Tibial nerve (tissue), 4 donors: ENCODE results near the gene QSER1.

Source experiments
- EP300 ChIP-seq, 2 donors: sonication (generic); formaldehyde crosslinking; IDR thresholded peaks; one replicate each; pipeline ENCODE4 v1.6.1; 2017; ENCODE audit warnings: antibody characterized with exemption in 2 of 2, mild to moderate bottlenecking in 1 of 2
- POLR2A ChIP-seq, 2 donors: fragments of 450-650 bp; IDR thresholded peaks; one replicate each; pipeline ENCODE4 v1.6.1; 2017; ENCODE audit warnings: antibody characterized with exemption in 2 of 2, mild to moderate bottlenecking in 2 of 2, moderate library complexity in 2 of 2
- TF ChIP-seq, protein P1 (sequence below), 5 experiments: fragments of 200-600 bp in 3 of 5; fragments of 450-650 bp in 2 of 5; sonication (generic) in 3 of 5; IDR thresholded peaks; one replicate each; pipeline ENCODE4 v1.5.1; 2016 to 2019; ENCODE audit warnings: antibody characterized with exemption in 5 of 5, mild to moderate bottlenecking in 3 of 5, moderate library complexity in 2 of 5

- TF ChIP-seq, protein P1, sequence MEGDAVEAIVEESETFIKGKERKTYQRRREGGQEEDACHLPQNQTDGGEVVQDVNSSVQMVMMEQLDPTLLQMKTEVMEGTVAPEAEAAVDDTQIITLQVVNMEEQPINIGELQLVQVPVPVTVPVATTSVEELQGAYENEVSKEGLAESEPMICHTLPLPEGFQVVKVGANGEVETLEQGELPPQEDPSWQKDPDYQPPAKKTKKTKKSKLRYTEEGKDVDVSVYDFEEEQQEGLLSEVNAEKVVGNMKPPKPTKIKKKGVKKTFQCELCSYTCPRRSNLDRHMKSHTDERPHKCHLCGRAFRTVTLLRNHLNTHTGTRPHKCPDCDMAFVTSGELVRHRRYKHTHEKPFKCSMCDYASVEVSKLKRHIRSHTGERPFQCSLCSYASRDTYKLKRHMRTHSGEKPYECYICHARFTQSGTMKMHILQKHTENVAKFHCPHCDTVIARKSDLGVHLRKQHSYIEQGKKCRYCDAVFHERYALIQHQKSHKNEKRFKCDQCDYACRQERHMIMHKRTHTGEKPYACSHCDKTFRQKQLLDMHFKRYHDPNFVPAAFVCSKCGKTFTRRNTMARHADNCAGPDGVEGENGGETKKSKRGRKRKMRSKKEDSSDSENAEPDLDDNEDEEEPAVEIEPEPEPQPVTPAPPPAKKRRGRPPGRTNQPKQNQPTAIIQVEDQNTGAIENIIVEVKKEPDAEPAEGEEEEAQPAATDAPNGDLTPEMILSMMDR (IDR thresholded peaks at IDR 0.05) = no peak
- TF ChIP-seq POLR2A (IDR thresholded peaks at IDR 0.05) (no peak), EP300 (IDR thresholded peaks at IDR 0.05) (no peak)
These were observed 39.0 kb downstream of the QSER1 start for GRCh38 chr11:32931606-32932005.
